ENCODE measurements around the gene RSRC1. TPM values are rescaled to one million over a fixed set of nuclear protein-coding genes. Genes with fewer than 3 reads are reported as not detected.

Gene RSRC1
- total and polyA plus RNA-seq, 5 donors from 2014 or later, result 25.8 to 35.7 (median 30.1) TPM

GRCh38 chr3:158244274-158244673 lies 134.4 kb downstream of the RSRC1 start:
- H3K27me3 ChIP-seq (ENCODE audit: control insufficient read depth, insufficient read depth, low read length), result no peaks in the 10 kb centered on the region
- Mint-ChIP-seq H3K36me3 (peaks cover 32% of the 10 kb centered on the region), H3K4me3 (no peak overlapping the region)

GRCh38 chr3:158247288-158247687 lies 137.4 kb downstream of the RSRC1 start:
- no peak overlapping the region for H3K4me3 ChIP-seq (ENCODE audit: low read depth, low read length)
- Mint-ChIP-seq H3K27ac (peak overlapping the region; percentile 21 to 48 (median 46)), H3K9me3 (peaks cover 4 to 61% (median 18%) of the 10 kb centered on the region in 7 donors), H3K4me3 (no peak overlapping the region), H3K36me3 (peaks cover 49% of the 10 kb centered on the region), H3K4me1 (peaks cover 28 to 45% (median 40%) of the 10 kb centered on the region in 4 donors), H3K27me3 (no peaks in the 10 kb centered on the region)
- H3K9me3 ChIP-seq (ENCODE audit: control insufficient read depth in 2 of 2, low read length in 2 of 2), result peaks cover 4 to 8% of the 10 kb centered on the region in 2 experiments
- no peak for ATAC-seq (ENCODE audit: low read depth in 2 of 2)
- H3K4me1 ChIP-seq (ENCODE audit: control insufficient read depth, insufficient read depth, low read length, poor library complexity, severe bottlenecking), result no peaks in the 10 kb centered on the region
- H3K36me3 ChIP-seq (ENCODE audit: control insufficient read depth, insufficient read depth, low read length), result peaks cover 4% of the 10 kb centered on the region
- no peaks in the 10 kb centered on the region for H3K27me3 ChIP-seq (ENCODE audit: control insufficient read depth, insufficient read depth, low read length)
- no peak for DNase-seq
- H3K27ac ChIP-seq (ENCODE audit: insufficient read depth, low read length, poor library complexity, severe bottlenecking), result no peak overlapping the region

More at GRCh38 chr3:158244274-158244673, 134.4 kb downstream of the RSRC1 start:
- H3K27me3 Mint-ChIP-seq, result no peaks in the 10 kb centered on the region
- DNase-seq (no peak), ATAC-seq (ENCODE audit: low read depth in 2 of 2) (no peak)
- Histone ChIP-seq H3K4me1 (ENCODE audit: control insufficient read depth, insufficient read depth, low read length, poor library complexity, severe bottlenecking) (no peaks in the 10 kb centered on the region), H3K9me3 (ENCODE audit: control insufficient read depth in 2 of 2, low read length in 2 of 2) (peaks cover 4 to 8% of the 10 kb centered on the region in 2 experiments), H3K36me3 (ENCODE audit: control insufficient read depth, insufficient read depth, low read length) (peaks cover 4% of the 10 kb centered on the region), H3K27ac (ENCODE audit: insufficient read depth, low read length, poor library complexity, severe bottlenecking) (no peak overlapping the region), H3K4me3 (ENCODE audit: low read depth, low read length) (no peak overlapping the region)
- H3K4me1 Mint-ChIP-seq, result peaks cover 23 to 39% (median 29%) of the 10 kb centered on the region in 4 donors
- H3K27ac Mint-ChIP-seq, result no peak overlapping the region
- peaks cover 0 to 44% (median 13%) of the 10 kb centered on the region in 7 donors for H3K9me3 Mint-ChIP-seq

- Histone ChIP-seq H3K27ac (ENCODE audit: insufficient read depth, low read length, poor library complexity, severe bottlenecking) (no peak overlapping the region), H3K27me3 (ENCODE audit: control insufficient read depth, insufficient read depth, low read length) (no peaks in the 10 kb centered on the region), H3K4me3 (ENCODE audit: low read depth, low read length) (no peak overlapping the region), H3K4me1 (ENCODE audit: control insufficient read depth, insufficient read depth, low read length, poor library complexity, severe bottlenecking) (no peaks in the 10 kb centered on the region), H3K9me3 (ENCODE audit: control insufficient read depth in 2 of 2, low read length in 2 of 2) (peaks cover 4 to 8% of the 10 kb centered on the region in 2 experiments), H3K36me3 (ENCODE audit: control insufficient read depth, insufficient read depth, low read length) (peaks cover 4% of the 10 kb centered on the region)
- Mint-ChIP-seq H3K9me3 (peaks cover 4 to 66% (median 18%) of the 10 kb centered on the region in 7 donors), H3K27me3 (no peaks in the 10 kb centered on the region), H3K36me3 (peaks cover 59% of the 10 kb centered on the region), H3K4me3 (peak overlapping the region in 1 of 4 donors; percentile 5), H3K4me1 (peaks cover 28 to 47% (median 40%) of the 10 kb centered on the region in 4 donors), H3K27ac (peak overlapping the region; percentile 8 to 76 (median 48))
- DNase-seq (peak in 1 of 3 donors; percentile 1), ATAC-seq (ENCODE audit: low read depth in 2 of 2) (no peak)
Measured at GRCh38 chr3:158248261-158248660, 138.4 kb downstream of the RSRC1 start.

GRCh38 chr3:158249183-158249582 lies 139.3 kb downstream of the RSRC1 start:
- no peaks in the 10 kb centered on the region for H3K27me3 ChIP-seq (ENCODE audit: control insufficient read depth, insufficient read depth, low read length)
- H3K4me1 ChIP-seq (ENCODE audit: control insufficient read depth, insufficient read depth, low read length, poor library complexity, severe bottlenecking), result no peaks in the 10 kb centered on the region
- Mint-ChIP-seq H3K9me3 (peaks cover 4 to 62% (median 15%) of the 10 kb centered on the region in 7 donors), H3K4me1 (peaks cover 28 to 47% (median 39%) of the 10 kb centered on the region in 4 donors), H3K4me3 (no peak overlapping the region), H3K27me3 (no peaks in the 10 kb centered on the region), H3K27ac (peak overlapping the region in 1 of 3 donors; percentile 76), H3K36me3 (peaks cover 64% of the 10 kb centered on the region)
- peaks cover 4 to 5% of the 10 kb centered on the region in 2 experiments for H3K9me3 ChIP-seq (ENCODE audit: control insufficient read depth in 2 of 2, low read length in 2 of 2)
- H3K27ac ChIP-seq (ENCODE audit: insufficient read depth, low read length, poor library complexity, severe bottlenecking), result no peak overlapping the region
- ATAC-seq (ENCODE audit: low read depth in 2 of 2), result no peak
- H3K4me3 ChIP-seq (ENCODE audit: low read depth, low read length), result no peak overlapping the region
- DNase-seq, result no peak
- H3K36me3 ChIP-seq (ENCODE audit: control insufficient read depth, insufficient read depth, low read length), result peaks cover 4% of the 10 kb centered on the region

GRCh38 chr3:158258619-158259018 lies 148.7 kb downstream of the RSRC1 start:
- Histone ChIP-seq H3K4me3 (ENCODE audit: low read depth, low read length) (no peak overlapping the region), H3K36me3 (ENCODE audit: control insufficient read depth, insufficient read depth, low read length) (peaks cover 3% of the 10 kb centered on the region), H3K4me1 (ENCODE audit: control insufficient read depth, insufficient read depth, low read length, poor library complexity, severe bottlenecking) (no peaks in the 10 kb centered on the region), H3K27me3 (ENCODE audit: control insufficient read depth, insufficient read depth, low read length) (no peaks in the 10 kb centered on the region), H3K9me3 (ENCODE audit: control insufficient read depth in 2 of 2, low read length in 2 of 2) (no peaks in the 10 kb centered on the region), H3K27ac (ENCODE audit: insufficient read depth, low read length, poor library complexity, severe bottlenecking) (no peak overlapping the region)
- ATAC-seq (ENCODE audit: low read depth in 2 of 2) (no peak), DNase-seq (no peak)
- Mint-ChIP-seq H3K27ac (no peak overlapping the region), H3K36me3 (peaks cover 54% of the 10 kb centered on the region), H3K27me3 (no peaks in the 10 kb centered on the region), H3K4me1 (peaks cover 9 to 25% (median 14%) of the 10 kb centered on the region in 4 donors), H3K9me3 (peaks cover 0 to 18% (median 10%) of the 10 kb centered on the region in 7 donors), H3K4me3 (no peak overlapping the region)

DNA sequence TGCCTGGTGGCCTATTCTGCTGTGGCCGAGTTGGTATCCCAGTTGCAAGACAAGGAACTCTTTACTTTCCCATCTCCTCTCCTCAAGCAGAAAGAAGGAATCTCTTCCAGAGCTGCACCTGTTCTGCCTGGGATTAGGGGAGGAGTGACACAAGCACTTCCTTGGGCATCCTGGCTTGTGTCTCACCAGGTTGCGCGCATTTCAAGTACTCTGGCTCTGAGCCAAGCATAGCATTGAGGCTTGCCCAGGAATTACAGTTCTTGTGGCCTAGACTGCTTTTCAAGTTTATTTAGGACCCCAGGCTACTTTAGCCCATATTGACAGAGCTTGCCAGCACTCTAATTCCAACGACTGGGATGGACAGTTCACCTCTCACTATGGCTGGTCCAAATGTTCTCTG lies 150.5 kb downstream of the RSRC1 start:
- DNase-seq (no peak), ATAC-seq (ENCODE audit: low read depth in 2 of 2) (no peak)
- Histone ChIP-seq H3K27ac (ENCODE audit: insufficient read depth, low read length, poor library complexity, severe bottlenecking) (no peak overlapping the region), H3K36me3 (ENCODE audit: control insufficient read depth, insufficient read depth, low read length) (peaks cover 3% of the 10 kb centered on the region), H3K4me1 (ENCODE audit: control insufficient read depth, insufficient read depth, low read length, poor library complexity, severe bottlenecking) (no peaks in the 10 kb centered on the region), H3K4me3 (ENCODE audit: low read depth, low read length) (no peak overlapping the region), H3K9me3 (ENCODE audit: control insufficient read depth in 2 of 2, low read length in 2 of 2) (peaks cover 0 to 5% of the 10 kb centered on the region in 2 experiments), H3K27me3 (ENCODE audit: control insufficient read depth, insufficient read depth, low read length) (no peaks in the 10 kb centered on the region)
- Mint-ChIP-seq H3K36me3 (peaks cover 59% of the 10 kb centered on the region), H3K4me1 (peaks cover 9 to 25% (median 16%) of the 10 kb centered on the region in 4 donors), H3K4me3 (no peak overlapping the region), H3K27me3 (peaks cover 5% of the 10 kb centered on the region), H3K27ac (no peak overlapping the region), H3K9me3 (peaks cover 0 to 21% (median 11%) of the 10 kb centered on the region in 7 donors)

DNA sequence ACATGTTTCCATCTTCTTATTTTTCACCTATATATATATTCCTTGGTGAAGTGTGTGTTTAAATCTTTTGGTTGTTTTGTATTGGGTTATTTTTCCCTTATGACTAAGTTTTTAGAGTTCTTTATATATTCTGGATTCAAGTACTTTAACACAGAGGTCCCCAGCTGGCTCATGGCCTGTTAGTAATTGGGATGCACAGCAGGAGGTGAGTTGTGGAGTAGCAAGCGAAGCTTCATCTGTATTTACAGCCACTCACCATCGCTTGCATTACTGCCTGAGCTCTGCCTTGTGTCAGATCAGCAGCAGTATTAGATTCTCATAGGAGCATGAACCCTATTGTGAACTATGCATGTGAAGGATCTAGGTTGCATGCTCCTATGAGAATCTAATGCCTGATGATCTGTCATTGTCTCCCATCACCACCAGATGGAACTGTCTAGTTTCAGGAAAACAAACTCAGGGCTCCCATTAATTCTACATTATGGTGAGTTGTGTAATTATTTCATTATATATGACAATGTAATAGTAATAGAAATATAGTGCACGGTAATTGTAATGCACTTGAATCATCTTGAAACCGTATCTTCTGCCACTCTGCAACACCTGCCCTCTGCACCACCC lies 151.6 kb downstream of the RSRC1 start:
- peaks cover 5% of the 10 kb centered on the region for H3K27me3 Mint-ChIP-seq
- no peaks in the 10 kb centered on the region for H3K27me3 ChIP-seq (ENCODE audit: control insufficient read depth, insufficient read depth, low read length)
- ATAC-seq (ENCODE audit: low read depth in 2 of 2), result no peak

More for the DNA sequence above, 151.6 kb downstream of the RSRC1 start:
- Histone ChIP-seq H3K4me3 (ENCODE audit: low read depth, low read length) (no peak overlapping the region), H3K36me3 (ENCODE audit: control insufficient read depth, insufficient read depth, low read length) (peaks cover 3% of the 10 kb centered on the region), H3K27ac (ENCODE audit: insufficient read depth, low read length, poor library complexity, severe bottlenecking) (no peak overlapping the region), H3K4me1 (ENCODE audit: control insufficient read depth, insufficient read depth, low read length, poor library complexity, severe bottlenecking) (no peaks in the 10 kb centered on the region), H3K9me3 (ENCODE audit: control insufficient read depth in 2 of 2, low read length in 2 of 2) (peaks cover under 1 to 13% of the 10 kb centered on the region in 2 experiments)
- DNase-seq, result no peak
- H3K27ac Mint-ChIP-seq, result no peak overlapping the region
- peaks cover 6 to 20% (median 15%) of the 10 kb centered on the region in 4 donors for H3K4me1 Mint-ChIP-seq
- H3K36me3 Mint-ChIP-seq, result peaks cover 48% of the 10 kb centered on the region
- peaks cover 0 to 17% (median 6%) of the 10 kb centered on the region in 7 donors for H3K9me3 Mint-ChIP-seq
- no peak overlapping the region for H3K4me3 Mint-ChIP-seq
